ENCODE data around the gene COMMD1.

- TF ChIP-seq CTCF (IDR thresholded peaks at IDR 0.05) (no peak), KAT7 (CRISPR knock-in tag; IDR thresholded peaks at IDR 0.05; ENCODE audit: borderline replicate concordance) (no peak), USF2 (CRISPR knock-in tag; IDR thresholded peaks at IDR 0.05) (no peak), ZNF232 (CRISPR knock-in tag; IDR thresholded peaks at IDR 0.05) (no peak), ATF1 (CRISPR knock-in tag; IDR thresholded peaks at IDR 0.05) (no peak), NFYB (CRISPR knock-in tag; conservative IDR thresholded peaks at IDR 0.05; ENCODE audit: low read depth) (no peak), ESRRA (CRISPR knock-in tag; IDR thresholded peaks at IDR 0.05; ENCODE audit: borderline replicate concordance) (no peak), NR3C1 (CRISPR knock-in tag; conservative IDR thresholded peaks at IDR 0.05; ENCODE audit: low read depth) (no peak)
- TF ChIP-seq, protein P1, sequence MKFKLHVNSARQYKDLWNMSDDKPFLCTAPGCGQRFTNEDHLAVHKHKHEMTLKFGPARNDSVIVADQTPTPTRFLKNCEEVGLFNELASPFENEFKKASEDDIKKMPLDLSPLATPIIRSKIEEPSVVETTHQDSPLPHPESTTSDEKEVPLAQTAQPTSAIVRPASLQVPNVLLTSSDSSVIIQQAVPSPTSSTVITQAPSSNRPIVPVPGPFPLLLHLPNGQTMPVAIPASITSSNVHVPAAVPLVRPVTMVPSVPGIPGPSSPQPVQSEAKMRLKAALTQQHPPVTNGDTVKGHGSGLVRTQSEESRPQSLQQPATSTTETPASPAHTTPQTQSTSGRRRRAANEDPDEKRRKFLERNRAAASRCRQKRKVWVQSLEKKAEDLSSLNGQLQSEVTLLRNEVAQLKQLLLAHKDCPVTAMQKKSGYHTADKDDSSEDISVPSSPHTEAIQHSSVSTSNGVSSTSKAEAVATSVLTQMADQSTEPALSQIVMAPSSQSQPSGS (CRISPR knock-in tag; IDR thresholded peaks at IDR 0.05; ENCODE audit: borderline replicate concordance, low read depth): no peak
- TF ChIP-seq, protein P2, sequence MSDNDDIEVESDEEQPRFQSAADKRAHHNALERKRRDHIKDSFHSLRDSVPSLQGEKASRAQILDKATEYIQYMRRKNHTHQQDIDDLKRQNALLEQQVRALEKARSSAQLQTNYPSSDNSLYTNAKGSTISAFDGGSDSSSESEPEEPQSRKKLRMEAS (CRISPR knock-in tag; IDR thresholded peaks at IDR 0.05): no peak
Measured at GRCh38 chr2:62046141-62046540, 140.7 kb downstream of the COMMD1 start.

All from WTC11 (cell line).